Mesendoderm (in vitro differentiated cells): ENCODE data around the gene YIF1A.

ENCODE experiments used
- DNase-seq: peaks from one replicate; pipeline ENCODE4 v3.0.0; 2013
- H2AK5ac ChIP-seq: 2 replicates; pipeline ENCODE4 v1.6.1; 2013; ENCODE audit warnings: low read length, inconsistent platforms
- H2BK120ac ChIP-seq: 2 replicates; pipeline ENCODE4 v1.6.1; 2013; ENCODE audit warnings: low read depth, mild to moderate bottlenecking, low read length, moderate library complexity, mixed read lengths
- H2BK15ac ChIP-seq: replicated peaks from 2 replicates; pipeline ENCODE4 v1.6.1; 2013; ENCODE audit warnings: low read depth, mild to moderate bottlenecking, moderate library complexity
- H2BK5ac ChIP-seq: 2 replicates; pipeline ENCODE4 v1.6.1; 2013; ENCODE audit warnings: low read length, inconsistent platforms
- H3K18ac ChIP-seq: 2 replicates; pipeline ENCODE4 v1.6.1; 2013; ENCODE audit warnings: mild to moderate bottlenecking, low read length, mixed read lengths
- H3K23ac ChIP-seq: one replicate; pipeline ENCODE4 v1.6.1; 2013; ENCODE audit warnings: low read length
- H3K27ac ChIP-seq: 2 replicates; pipeline ENCODE4 v1.5.1; 2013; ENCODE audit warnings: low read depth, mild to moderate bottlenecking, inconsistent platforms, low read length, moderate library complexity
- H3K27me3 ChIP-seq: 2 replicates; pipeline ENCODE4 v1.6.1; 2013; ENCODE audit warnings: low read length, control low read depth, mild to moderate bottlenecking, inconsistent platforms; ENCODE audit not compliant: insufficient read depth, poor library complexity
- H3K36me3 ChIP-seq: 2 replicates; pipeline ENCODE4 v1.6.1; 2013; ENCODE audit warnings: low read length, inconsistent platforms; ENCODE audit not compliant: control insufficient read depth, insufficient read depth
- H3K4ac ChIP-seq: one replicate; pipeline ENCODE4 v1.6.1; 2013; ENCODE audit warnings: low read depth, mild to moderate bottlenecking, low read length, moderate library complexity
- H3K4me1 ChIP-seq: 2 replicates; pipeline ENCODE4 v1.6.1; 2013; ENCODE audit warnings: low read depth, low read length, inconsistent platforms; ENCODE audit not compliant: control insufficient read depth
- H3K4me2 ChIP-seq: 2 replicates; pipeline ENCODE4 v1.6.1; 2013; ENCODE audit warnings: low read length
- H3K4me3 ChIP-seq: 2 replicates; pipeline ENCODE4 v1.5.1; 2013; ENCODE audit warnings: mild to moderate bottlenecking, low read length
- H3K56ac ChIP-seq: one replicate; pipeline ENCODE4 v1.6.1; 2013; ENCODE audit warnings: low read length
- H3K79me1 ChIP-seq: 2 replicates; pipeline ENCODE4 v1.6.1; 2013; ENCODE audit warnings: low read length, inconsistent platforms
- H3K79me2 ChIP-seq: 2 replicates; pipeline ENCODE4 v1.6.1; 2013; ENCODE audit warnings: mild to moderate bottlenecking, low read length; ENCODE audit not compliant: control insufficient read depth, insufficient read depth
- H3K9ac ChIP-seq: 2 replicates; pipeline ENCODE4 v1.6.1; 2013; ENCODE audit warnings: low read length, inconsistent platforms
- H4K5ac ChIP-seq: one replicate; pipeline ENCODE4 v1.6.1; 2013; ENCODE audit warnings: low read length
- H4K8ac ChIP-seq: one replicate; pipeline ENCODE4 v1.6.1; 2013; ENCODE audit warnings: low read depth, mild to moderate bottlenecking, control low read depth, low read length, moderate library complexity
- WGBS: extraction: QIAGEN DNeasy Blood & Tissue Kit; methylation state at CpG from one replicate; pipeline ENCODE4 v1.1.7; 2013; ENCODE audit warnings: low lambda C conversion rate, missing lambda C conversion rate; ENCODE audit not compliant: insufficient coverage; ENCODE audit errors: extremely low coverage; 5-methylcytosine and 5-hydroxymethylcytosine counted together

YIF1A gene

DNA sequence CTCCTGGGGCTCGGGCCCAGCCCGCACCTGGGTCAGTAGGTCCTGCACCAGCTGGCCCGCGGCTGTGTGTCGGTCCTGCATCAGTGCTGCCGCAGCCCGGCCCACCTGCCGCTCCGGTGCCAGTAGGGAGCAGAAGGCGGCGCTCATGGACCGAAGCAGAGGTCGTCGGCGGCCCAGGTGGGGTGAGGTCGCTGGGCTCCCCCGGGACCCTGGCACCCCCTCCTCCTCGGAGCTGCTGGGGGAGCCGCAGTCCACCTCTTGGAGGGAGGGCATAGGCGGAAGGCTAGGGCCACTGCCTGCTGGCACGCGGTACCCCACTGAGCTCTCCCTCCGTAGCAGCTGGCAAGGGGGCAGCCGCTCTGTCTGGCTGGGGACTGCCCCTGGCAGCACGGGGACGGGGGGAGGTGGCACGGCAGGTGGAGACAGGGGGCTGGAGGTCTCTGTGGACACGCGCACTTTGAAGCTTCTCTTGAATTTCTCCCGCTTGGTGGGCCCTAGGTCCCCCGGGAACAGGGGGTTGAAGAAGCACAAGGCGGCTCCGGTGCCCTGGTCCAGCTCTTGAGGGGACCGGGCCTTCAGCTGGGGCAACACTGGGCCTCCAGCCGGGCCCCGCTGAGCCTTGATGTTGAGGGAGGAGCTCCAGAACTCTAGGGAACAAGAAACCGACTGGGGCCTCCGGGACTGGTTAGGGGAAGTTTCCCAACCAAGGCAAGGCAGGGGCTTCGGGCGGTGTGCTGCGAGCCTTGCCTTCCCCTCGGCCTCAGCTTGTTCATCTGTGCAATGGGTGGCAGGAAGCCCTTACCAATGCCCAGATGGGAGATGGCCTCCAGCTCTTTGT lies 45.9 kb upstream of the YIF1A start:
- WGBS = no CpG with 5 or more reads among the region's 42 CpGs
- Histone ChIP-seq H3K79me1 (no peaks in the 10 kb centered on the region), H3K27me3 (no peaks in the 10 kb centered on the region), H3K4ac (no peak overlapping the region), H3K27ac (no peak overlapping the region), H3K18ac (no peak overlapping the region), H3K36me3 (no peaks in the 10 kb centered on the region), H2BK15ac (no peak overlapping the region), H4K8ac (no peak overlapping the region), H4K5ac (no peak overlapping the region), H3K23ac (no peak overlapping the region), H3K4me2 (no peak overlapping the region), H3K4me1 (peaks cover 2% of the 10 kb centered on the region), H3K4me3 (no peak overlapping the region), H3K9ac (no peak overlapping the region), H3K56ac (peak overlapping the region; percentile 77), H2AK5ac (no peak overlapping the region), H2BK5ac (no peak overlapping the region), H2BK120ac (no peak overlapping the region), H3K79me2 (no peaks in the 10 kb centered on the region)
- no peak for DNase-seq

DNA sequence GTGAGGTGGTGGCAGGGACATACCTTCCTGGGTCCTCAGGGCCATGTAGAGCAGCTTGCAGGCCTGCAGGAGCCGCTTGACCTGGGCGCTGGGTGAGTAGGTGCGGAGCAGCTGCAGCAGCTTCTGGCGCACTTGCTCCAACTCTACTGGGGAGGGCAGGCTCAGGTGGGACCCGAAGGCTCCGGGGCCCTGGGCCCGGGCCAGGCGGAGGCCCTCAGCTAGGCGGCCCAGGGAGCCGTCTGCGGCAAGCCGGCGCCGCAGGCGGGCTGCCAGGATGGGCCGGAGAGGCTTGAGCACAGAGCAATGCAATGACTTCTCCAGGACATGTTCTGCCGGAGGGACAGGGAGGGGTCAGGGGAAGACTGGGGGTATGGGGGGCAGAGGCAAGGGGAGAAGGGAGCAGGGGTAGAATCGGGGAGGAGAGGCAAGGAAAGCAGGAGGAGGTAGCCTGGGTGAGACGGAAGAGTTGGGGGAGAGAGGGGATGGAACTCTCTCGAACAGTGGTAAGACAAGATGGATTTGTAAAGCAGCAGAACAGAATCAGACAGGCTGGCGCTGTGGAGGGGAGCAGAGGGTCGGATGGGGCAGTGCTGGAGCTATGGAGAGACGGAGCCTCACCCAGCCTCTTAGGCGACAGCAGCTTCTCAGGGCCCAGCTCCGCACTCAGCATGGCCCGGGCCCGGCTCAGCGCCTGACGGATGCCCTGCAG lies 45.1 kb upstream of the YIF1A start:
- no peak overlapping the region for H3K4ac ChIP-seq
- no peak for DNase-seq
- H3K4me1 ChIP-seq = peaks cover 2% of the 10 kb centered on the region
- no peak overlapping the region for H4K8ac ChIP-seq
- H3K27ac ChIP-seq = no peak overlapping the region
- H3K56ac ChIP-seq = no peak overlapping the region
- H2BK5ac ChIP-seq = no peak overlapping the region
- H3K4me3 ChIP-seq = no peak overlapping the region
- no peak overlapping the region for H2BK120ac ChIP-seq
- no peaks in the 10 kb centered on the region for H3K79me1 ChIP-seq
- H3K18ac ChIP-seq = no peak overlapping the region
- no peaks in the 10 kb centered on the region for H3K27me3 ChIP-seq
- H3K4me2 ChIP-seq = no peak overlapping the region
- H3K23ac ChIP-seq = no peak overlapping the region
- no peaks in the 10 kb centered on the region for H3K79me2 ChIP-seq
- H3K36me3 ChIP-seq = no peaks in the 10 kb centered on the region
- no peak overlapping the region for H2BK15ac ChIP-seq
- no peak overlapping the region for H2AK5ac ChIP-seq
- no peak overlapping the region for H4K5ac ChIP-seq
- no peak overlapping the region for H3K9ac ChIP-seq
- WGBS = no CpG with 5 or more reads among the region's 29 CpGs

DNA sequence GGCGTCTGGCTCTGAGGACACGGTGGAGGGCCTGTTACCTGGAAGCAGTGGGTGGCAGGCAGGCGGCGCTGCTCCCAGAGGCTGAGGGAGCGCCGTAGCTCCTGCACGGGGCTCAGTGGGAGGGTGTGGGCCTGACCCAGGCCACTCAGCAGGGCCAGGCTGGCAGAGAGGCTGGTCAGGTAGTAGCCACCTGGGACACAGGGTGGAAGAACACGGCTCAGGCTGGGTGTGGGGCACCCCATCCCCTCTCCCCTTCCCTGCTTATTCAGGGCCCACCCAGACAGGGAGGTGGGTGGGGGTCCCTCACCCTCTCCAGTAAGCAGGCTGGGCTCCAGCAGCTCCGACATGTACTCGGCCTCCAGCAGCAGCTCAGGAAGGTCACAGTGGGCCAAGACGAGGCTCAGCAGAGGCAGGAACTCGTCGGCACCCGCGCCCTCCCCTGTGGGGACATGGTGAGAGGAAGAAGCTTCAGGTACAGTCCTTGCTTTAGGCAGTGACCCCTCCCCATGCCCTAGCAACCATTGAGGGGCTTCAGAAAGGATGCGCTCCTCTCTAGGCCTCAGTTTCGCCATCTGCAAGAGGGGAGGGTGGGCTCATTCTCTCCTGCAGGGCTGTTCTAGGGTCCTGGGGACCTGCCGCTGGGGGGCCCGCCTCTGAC lies 44.4 kb upstream of the YIF1A start:
- Histone ChIP-seq H3K4me1 (peaks cover 6% of the 10 kb centered on the region), H3K79me1 (no peaks in the 10 kb centered on the region), H2BK5ac (no peak overlapping the region), H3K9ac (no peak overlapping the region), H2BK15ac (no peak overlapping the region), H3K56ac (no peak overlapping the region), H3K79me2 (no peaks in the 10 kb centered on the region), H3K23ac (no peak overlapping the region), H4K5ac (no peak overlapping the region), H3K4me2 (no peak overlapping the region), H3K27ac (no peak overlapping the region), H3K27me3 (no peaks in the 10 kb centered on the region), H3K4me3 (no peak overlapping the region), H2BK120ac (no peak overlapping the region), H2AK5ac (no peak overlapping the region), H4K8ac (no peak overlapping the region), H3K36me3 (no peaks in the 10 kb centered on the region), H3K4ac (no peak overlapping the region), H3K18ac (no peak overlapping the region)
- no peak for DNase-seq
- no CpG with 5 or more reads among the region's 19 CpGs for whole genome bisulfite sequencing

DNA sequence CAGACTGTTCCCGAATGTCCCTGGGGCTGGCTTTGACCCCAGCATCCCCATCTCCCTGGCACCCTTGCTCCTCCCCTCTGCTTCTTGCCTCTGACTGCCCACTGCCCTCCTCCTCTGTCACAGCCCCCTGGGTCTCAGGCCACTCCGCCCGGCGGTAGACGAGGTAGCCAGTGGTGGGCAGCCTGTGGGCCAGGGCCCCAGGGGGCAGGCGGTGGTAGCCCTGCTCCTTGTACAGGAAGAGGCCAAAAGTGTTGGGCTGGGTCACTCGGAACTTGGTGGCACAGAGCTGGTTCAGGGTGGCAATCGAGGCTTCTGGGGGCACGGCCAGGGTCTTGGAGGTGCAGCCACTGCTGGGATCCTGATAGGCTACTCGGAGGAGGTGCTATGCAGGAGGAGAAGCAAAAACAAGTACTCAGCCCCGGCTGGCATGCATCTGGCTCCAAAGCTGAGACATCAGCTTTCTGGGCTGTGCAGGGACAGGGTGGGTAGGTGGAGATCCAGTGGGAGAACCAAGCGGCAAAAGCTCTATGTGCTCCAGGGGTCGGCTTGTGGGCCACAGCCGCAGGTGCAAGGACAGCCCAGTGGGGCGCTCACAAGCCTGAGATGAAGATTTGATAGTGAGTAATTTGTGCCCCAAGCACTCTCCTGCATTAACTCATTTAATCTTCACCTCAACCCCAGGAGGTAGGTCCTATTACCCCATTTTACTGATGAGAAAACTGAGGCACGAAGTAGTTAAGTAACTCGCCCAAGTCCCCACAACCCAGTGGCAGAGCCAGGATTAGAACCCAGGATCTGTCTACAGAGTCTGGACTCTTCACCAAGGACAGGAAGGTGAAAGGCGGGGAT lies 43.7 kb upstream of the YIF1A start:
- no peak overlapping the region for H4K5ac ChIP-seq
- WGBS = no CpG with 5 or more reads among the region's 18 CpGs
- H3K9ac ChIP-seq = no peak overlapping the region
- no peak overlapping the region for H3K4me3 ChIP-seq
- H2BK120ac ChIP-seq = no peak overlapping the region
- no peak overlapping the region for H3K4ac ChIP-seq
- H2AK5ac ChIP-seq = no peak overlapping the region
- no peaks in the 10 kb centered on the region for H3K79me2 ChIP-seq
- H4K8ac ChIP-seq = no peak overlapping the region
- H2BK5ac ChIP-seq = no peak overlapping the region
- H3K4me1 ChIP-seq = peaks cover 6% of the 10 kb centered on the region
- H2BK15ac ChIP-seq = no peak overlapping the region
- H3K27me3 ChIP-seq = no peaks in the 10 kb centered on the region
- no peak overlapping the region for H3K56ac ChIP-seq
- no peak overlapping the region for H3K27ac ChIP-seq
- H3K23ac ChIP-seq = no peak overlapping the region
- H3K4me2 ChIP-seq = no peak overlapping the region
- no peak overlapping the region for H3K18ac ChIP-seq
- no peaks in the 10 kb centered on the region for H3K79me1 ChIP-seq
- no peaks in the 10 kb centered on the region for H3K36me3 ChIP-seq
- no peak for DNase-seq

DNA sequence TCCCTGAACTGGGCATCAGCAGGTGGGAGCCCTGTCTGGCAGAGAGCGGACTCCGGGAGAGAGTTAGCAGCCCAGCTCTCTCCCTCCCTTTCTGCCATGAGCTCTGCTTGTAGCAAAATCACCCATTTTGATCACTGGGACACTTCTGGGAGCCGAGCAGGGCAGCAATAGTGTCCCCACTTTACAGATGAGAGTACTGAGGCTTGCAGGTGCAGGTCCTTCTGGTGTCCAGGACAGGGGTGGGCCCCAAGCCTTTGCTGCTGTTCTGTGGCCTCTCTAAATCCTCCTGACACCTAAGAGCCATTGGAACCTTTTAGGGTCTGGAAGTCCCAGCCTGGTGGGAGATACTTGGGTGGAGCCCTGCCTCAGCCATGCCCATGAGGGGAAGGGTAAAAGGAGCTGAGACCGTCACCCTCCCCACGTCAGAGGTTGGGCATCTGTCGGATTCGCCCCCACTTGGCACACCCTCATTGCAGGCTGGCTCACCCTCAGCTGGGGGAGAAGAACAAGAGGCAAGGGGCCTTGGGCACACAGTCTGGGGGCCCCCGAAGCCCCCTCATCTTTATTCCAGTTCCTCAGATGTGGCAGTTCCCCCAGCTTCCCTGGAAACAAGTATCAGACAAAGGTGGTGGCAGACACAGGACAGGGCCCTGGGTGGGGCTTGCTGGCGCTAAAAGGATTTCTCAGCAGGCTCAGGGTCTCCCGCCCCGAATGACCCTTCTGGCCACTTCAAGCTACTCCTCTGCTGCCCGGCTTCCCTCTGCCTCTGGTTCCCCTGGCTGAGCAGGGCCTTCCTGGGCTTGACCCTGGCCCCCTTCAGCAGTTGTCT lies 42.8 kb upstream of the YIF1A start:
- no peak overlapping the region for H3K23ac ChIP-seq
- H2AK5ac ChIP-seq = no peak overlapping the region
- no peak overlapping the region for H2BK5ac ChIP-seq
- DNase-seq = no peak
- H3K9ac ChIP-seq = no peak overlapping the region
- H3K36me3 ChIP-seq = no peaks in the 10 kb centered on the region
- H3K27ac ChIP-seq = no peak overlapping the region
- no CpG with 5 or more reads among the region's 12 CpGs for WGBS
- peaks cover 6% of the 10 kb centered on the region for H3K4me1 ChIP-seq
- no peaks in the 10 kb centered on the region for H3K79me2 ChIP-seq
- no peaks in the 10 kb centered on the region for H3K27me3 ChIP-seq
- no peak overlapping the region for H2BK15ac ChIP-seq
- H3K79me1 ChIP-seq = no peaks in the 10 kb centered on the region
- no peak overlapping the region for H4K8ac ChIP-seq
- H2BK120ac ChIP-seq = no peak overlapping the region
- no peak overlapping the region for H4K5ac ChIP-seq
- no peak overlapping the region for H3K4me3 ChIP-seq
- no peak overlapping the region for H3K56ac ChIP-seq
- H3K18ac ChIP-seq = no peak overlapping the region
- no peak overlapping the region for H3K4ac ChIP-seq
- no peak overlapping the region for H3K4me2 ChIP-seq
